K562 (cell line): ENCODE data around the gene RNF112. TPM values are rescaled to one million over a fixed set of nuclear protein-coding genes. Genes with fewer than 3 reads are reported as not detected.

ENCODE experiments used
- ARNT ChIP-seq, 2 experiments: fragments of 450-650 bp; IDR thresholded peaks; 2 replicates each; pipeline ENCODE4 v1.6.1; 2016; ENCODE audit warnings: mild to moderate bottlenecking in 1 of 2
- FOXP4 ChIP-seq: sonication (generic); formaldehyde crosslinking; IDR thresholded peaks from 2 replicates; pipeline ENCODE4 v1.8.0; 2022; ENCODE audit warnings: mild to moderate bottlenecking, missing genetic modification reagents, borderline replicate concordance
- HDAC6 ChIP-seq: IDR thresholded peaks from 2 replicates; pipeline ENCODE4 v1.6.1; 2012; ENCODE audit warnings: low read depth, mild to moderate bottlenecking, control low read depth, inconsistent platforms, low read length, moderate library complexity
- MGA ChIP-seq: fragments of 450-650 bp; IDR thresholded peaks from 2 replicates; pipeline ENCODE4 v1.6.1; 2016; ENCODE audit warnings: mild to moderate bottlenecking, moderate library complexity
- NBN ChIP-seq: fragments of 450-650 bp; IDR thresholded peaks from 2 replicates; pipeline ENCODE4 v1.6.1; 2016; ENCODE audit warnings: low read depth, mild to moderate bottlenecking
- NR2C2 ChIP-seq, 2 experiments: fragments of 200-800 bp in 1 of 2; sonication (Bioruptor generic) in 1 of 2; sonication (generic) in 1 of 2; formaldehyde crosslinking in 1 of 2; IDR thresholded peaks; 2 replicates each; pipeline versions ENCODE4 v1.6.1 to v1.8.0; 2016 to 2022; ENCODE audit warnings: mild to moderate bottlenecking in 1 of 2, missing compliant biosample characterization in 1 of 2, missing genetic modification characterization in 1 of 2, missing genetic modification reagents in 1 of 2
- PHB2 ChIP-seq: fragments of 450-650 bp; IDR thresholded peaks from 2 replicates; pipeline ENCODE4 v1.6.1; 2017; ENCODE audit warnings: low read depth
- SMAD3 ChIP-seq: fragments of 450-650 bp; formaldehyde crosslinking; conservative IDR thresholded peaks from 2 replicates; pipeline ENCODE4 v1.4.0; 2020; ENCODE audit warnings: mild to moderate bottlenecking
- ZNF134 ChIP-seq: fragments of 250-450 bp; sonication (Bioruptor Pico); conservative IDR thresholded peaks from 2 replicates; pipeline ENCODE4 v1.4.0; 2020
- ZNF224 ChIP-seq: sonication (generic); formaldehyde crosslinking; IDR thresholded peaks from 2 replicates; pipeline ENCODE4 v1.8.0; 2022; ENCODE audit warnings: mild to moderate bottlenecking, missing genetic modification reagents
- ZNF551 ChIP-seq: fragments of 250-450 bp; sonication (Bioruptor Pico); IDR thresholded peaks from 2 replicates; pipeline ENCODE4 v1.5.0; 2021; ENCODE audit warnings: mild to moderate bottlenecking, moderate library complexity
- ZNF589 ChIP-seq: fragments of 200-800 bp; sonication (Bioruptor generic); IDR thresholded peaks from 2 replicates; pipeline ENCODE4 v1.6.1; 2016; ENCODE audit warnings: low read depth, missing genetic modification characterization, missing compliant biosample characterization
- ZNF695 ChIP-seq: fragments of 450-650 bp; formaldehyde crosslinking; IDR thresholded peaks from 2 replicates; pipeline ENCODE4 v1.4.0; 2020; ENCODE audit warnings: mild to moderate bottlenecking, moderate library complexity
- polyA plus RNA-seq, 8 experiments: library from polyadenylated mRNA; depleted of rRNA in 4 of 8; stranded (reverse) in 5 of 8; unstranded in 3 of 8; fragments of >200 nt; fragmentation: Nextera tagmentation in 2 of 8; fragmentation: Illumina TruSeq in 1 of 8; extraction: Ambion mirVana in 2 of 8; extraction: Trizol in 1 of 8; gene quantifications; 2 replicates each; pipeline versions ENCODE4 v1.2.1 to v1.2.3, GENCODE V29; 2011 to 2014; ENCODE audit warnings: inconsistent platforms in 1 of 8, missing spikeins in 1 of 8
- total RNA-seq, 7 experiments: library from RNA; depleted of rRNA in 6 of 7; stranded (reverse); fragments of >200 nt in 6 of 7; fragmentation: Illumina TruSeq in 2 of 7; extraction: Trizol in 2 of 7; gene quantifications; 2 replicates each; pipeline versions ENCODE4 v1.2.1 to v1.2.3, GENCODE V29; 2011 to 2021; ENCODE audit warnings: low replicate concordance in 1 of 7

RNF112 gene
- total and polyA plus RNA-seq, 9 of the 15 experiments (the other 6 are each of a cell fraction or from before 2014, with no cell fraction given), result 0.05 TPM; not detected in 8

GRCh38 chr17:19377602-19378415 is 33.2 kb upstream of the RNF112 start (continued):
- TF ChIP-seq FOXP4 (CRISPR knock-in tag) (no peak), NR2C2 (CRISPR knock-in tag; IDR thresholded peaks at IDR 0.05) (no peak), NR2C2 (tag; IDR thresholded peaks at IDR 0.05) (no peak; the same call in 1 of the 2 replicates), HDAC6 (no peak), ZNF589 (CRISPR knock-in tag) (no peak), MGA (no peak), NBN (no peak), ZNF224 (CRISPR knock-in tag) (no peak), ZNF134 (no peak), ZNF695 (CRISPR knock-in tag) (no peak), SMAD3 (0 out of 2 replicates have a peak, but pooled peaks have one; percentile 3), ZNF551 (CRISPR knock-in tag) (no peak), PHB2 (no peak), ARNT (IDR thresholded peaks at IDR 0.05) (0 out of 4 replicates have a peak, but pooled peaks of 1 of the 2 experiments have one; percentile 19)
